Suppressor macrophage treated with lipopolysaccharide for 1 hour (primary cell): ENCODE results near the gene CSTA.

Experiments used
- DNase-seq, 3 donors: peaks; one replicate each; pipeline ENCODE4 v3.0.0-alpha.2; 2020 to 2022

The CSTA gene

GRCh38 chr3:122382888-122383666, 58.0 kb downstream of the CSTA start, which contains the start of gene MIX23:
TSS of gene MIX23 (minus strand) at chr3:122383231. CDS start at chr3:122383224, 7 bp downstream.
- peak; percentile 86 to 91 (median 90) for DNase-seq

GRCh38 chr3:122383771-122384697, 59.0 kb downstream of the CSTA start, which contains the start of gene FAM162A:
TSS of gene FAM162A (plus strand) at chr3:122384182. CDS start at chr3:122384266, 84 bp downstream.
- peak; percentile 94 to 98 (median 96) for DNase-seq

GRCh38 chr3:122387709-122388108, 62.7 kb downstream of the CSTA start:
- no peak for DNase-seq

GRCh38 chr3:122389197-122389596, 64.1 kb downstream of the CSTA start:
- DNase-seq, result no peak

- DNase-seq, result no peak
Observed at GRCh38 chr3:122389892-122390291, 64.8 kb downstream of the CSTA start.

- DNase-seq, result no peak
Observed at GRCh38 chr3:122390665-122391064, 65.6 kb downstream of the CSTA start.
